WERI-Rb-1 (cell line): Measurements from ENCODE around the gene CAB39L.

ENCODE experiments used
- DNase-seq: peaks from one replicate; pipeline ENCODE4 v3.0.0-alpha.2; 2020
- H3K27ac ChIP-seq: fragments of 250-450 bp; sonication (Bioruptor Pico); 2 replicates; pipeline ENCODE4 v1.5.1; 2020; ENCODE audit warnings: mild to moderate bottlenecking, moderate library complexity
- H3K27me3 ChIP-seq: fragments of 250-450 bp; sonication (Bioruptor Pico); 2 replicates; pipeline ENCODE4 v1.5.1; 2021; ENCODE audit warnings: mild to moderate bottlenecking, low read depth, moderate library complexity; ENCODE audit not compliant: insufficient read depth, severe bottlenecking
- H3K36me3 ChIP-seq: fragments of 250-450 bp; sonication (Bioruptor Pico); 2 replicates; pipeline ENCODE4 v1.5.1; 2020; ENCODE audit warnings: mild to moderate bottlenecking, moderate library complexity
- H3K4me3 ChIP-seq: 2 replicates; pipeline ENCODE4 v1.5.1; 2011; ENCODE audit warnings: low read depth, mild to moderate bottlenecking, control low read depth, low read length
- H3K9me3 ChIP-seq: fragments of 250-450 bp; sonication (Bioruptor Pico); 2 replicates; pipeline ENCODE4 v1.5.1; 2021; ENCODE audit warnings: mild to moderate bottlenecking, moderate library complexity; ENCODE audit not compliant: severe bottlenecking
- TF ChIP-seq, protein P1 (sequence below): IDR thresholded peaks from 2 replicates; pipeline ENCODE4 v1.5.1; 2011; ENCODE audit warnings: low read depth, mild to moderate bottlenecking, control low read depth, inconsistent platforms, low read length

CAB39L gene

DNA sequence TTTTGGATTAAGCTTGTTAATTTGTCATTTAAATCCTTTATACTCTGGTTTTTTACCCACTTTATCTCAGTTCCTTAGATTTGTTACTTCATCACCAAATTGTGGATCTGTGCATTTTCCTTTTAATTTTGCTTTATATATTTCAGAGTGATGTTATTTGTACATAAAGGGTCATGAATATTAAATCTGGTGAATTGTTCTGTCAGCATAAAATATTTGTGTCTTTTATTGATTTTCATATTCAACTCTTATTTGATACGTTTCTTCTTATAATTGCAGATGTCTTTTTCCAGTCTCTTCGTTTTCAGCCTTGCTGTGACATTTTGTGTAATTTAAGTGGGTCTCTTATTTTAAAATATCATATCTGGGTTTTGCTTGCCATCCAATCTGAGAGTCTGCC is 4.9 kb upstream of the CAB39L start:
- no peaks in the 10 kb centered on the region for H3K36me3 ChIP-seq
- no peaks in the 10 kb centered on the region for H3K27me3 ChIP-seq
- no peaks in the 10 kb centered on the region for H3K9me3 ChIP-seq
- TF ChIP-seq, protein P1, sequence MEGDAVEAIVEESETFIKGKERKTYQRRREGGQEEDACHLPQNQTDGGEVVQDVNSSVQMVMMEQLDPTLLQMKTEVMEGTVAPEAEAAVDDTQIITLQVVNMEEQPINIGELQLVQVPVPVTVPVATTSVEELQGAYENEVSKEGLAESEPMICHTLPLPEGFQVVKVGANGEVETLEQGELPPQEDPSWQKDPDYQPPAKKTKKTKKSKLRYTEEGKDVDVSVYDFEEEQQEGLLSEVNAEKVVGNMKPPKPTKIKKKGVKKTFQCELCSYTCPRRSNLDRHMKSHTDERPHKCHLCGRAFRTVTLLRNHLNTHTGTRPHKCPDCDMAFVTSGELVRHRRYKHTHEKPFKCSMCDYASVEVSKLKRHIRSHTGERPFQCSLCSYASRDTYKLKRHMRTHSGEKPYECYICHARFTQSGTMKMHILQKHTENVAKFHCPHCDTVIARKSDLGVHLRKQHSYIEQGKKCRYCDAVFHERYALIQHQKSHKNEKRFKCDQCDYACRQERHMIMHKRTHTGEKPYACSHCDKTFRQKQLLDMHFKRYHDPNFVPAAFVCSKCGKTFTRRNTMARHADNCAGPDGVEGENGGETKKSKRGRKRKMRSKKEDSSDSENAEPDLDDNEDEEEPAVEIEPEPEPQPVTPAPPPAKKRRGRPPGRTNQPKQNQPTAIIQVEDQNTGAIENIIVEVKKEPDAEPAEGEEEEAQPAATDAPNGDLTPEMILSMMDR: no peak
- H3K27ac ChIP-seq: no peak overlapping the region
- H3K4me3 ChIP-seq: no peak overlapping the region
- DNase-seq: no peak

GRCh38 chr13:49446473-49446872 is 2.6 kb upstream of the CAB39L start:
- Histone ChIP-seq H3K27ac (no peak overlapping the region), H3K9me3 (no peaks in the 10 kb centered on the region), H3K4me3 (no peak overlapping the region), H3K27me3 (no peaks in the 10 kb centered on the region), H3K36me3 (no peaks in the 10 kb centered on the region)
- TF ChIP-seq, protein P1: no peak
- no peak for DNase-seq

DNA sequence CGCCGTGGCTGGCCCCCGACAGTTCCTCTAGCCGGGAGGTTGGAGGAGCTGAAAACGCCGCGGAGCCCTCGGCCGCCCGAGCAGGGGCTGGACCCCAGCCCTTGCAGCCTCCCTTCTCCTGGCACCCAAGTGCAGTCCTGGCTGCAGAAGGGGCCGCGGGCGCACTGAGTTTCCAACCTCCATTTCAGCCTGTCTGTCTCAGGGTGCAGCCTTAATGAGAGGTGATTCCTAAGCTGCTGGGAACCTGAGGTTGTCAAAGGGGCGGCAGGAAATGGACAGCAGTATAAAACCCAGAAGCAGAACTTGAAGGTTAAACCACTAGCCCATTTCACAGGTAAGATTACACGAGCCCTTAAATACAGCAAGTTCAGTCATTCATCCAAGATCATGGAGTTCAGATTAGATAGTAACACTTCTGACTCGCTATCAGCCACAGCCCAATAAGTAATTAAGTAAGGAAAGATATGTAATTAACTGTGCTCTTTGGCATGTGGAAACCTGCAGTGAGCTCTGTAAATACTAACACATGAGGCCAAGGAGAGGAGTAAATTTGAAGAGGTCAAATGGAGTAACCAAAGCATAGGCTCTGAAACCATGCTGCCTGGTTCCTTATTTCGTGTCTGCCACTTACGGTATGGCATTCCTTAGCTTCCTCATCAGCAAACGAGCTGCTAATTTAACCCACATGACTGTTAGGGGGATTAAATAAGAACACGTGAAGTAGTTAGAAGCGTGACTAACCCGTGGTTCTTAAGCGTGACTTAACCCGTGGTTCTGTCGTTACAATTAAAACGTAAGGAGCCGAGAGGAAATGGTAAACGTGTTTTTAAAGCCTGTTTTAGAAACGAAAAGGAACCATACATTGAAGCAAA is 896 bp upstream of the CAB39L start:
- H3K27me3 ChIP-seq: no peaks in the 10 kb centered on the region
- TF ChIP-seq, protein P1: no peak
- peak overlapping the region; percentile 58 for H3K4me3 ChIP-seq
- no peak for DNase-seq
- H3K9me3 ChIP-seq: no peaks in the 10 kb centered on the region
- no peaks in the 10 kb centered on the region for H3K36me3 ChIP-seq
- peak overlapping the region; percentile 75 for H3K27ac ChIP-seq

DNA sequence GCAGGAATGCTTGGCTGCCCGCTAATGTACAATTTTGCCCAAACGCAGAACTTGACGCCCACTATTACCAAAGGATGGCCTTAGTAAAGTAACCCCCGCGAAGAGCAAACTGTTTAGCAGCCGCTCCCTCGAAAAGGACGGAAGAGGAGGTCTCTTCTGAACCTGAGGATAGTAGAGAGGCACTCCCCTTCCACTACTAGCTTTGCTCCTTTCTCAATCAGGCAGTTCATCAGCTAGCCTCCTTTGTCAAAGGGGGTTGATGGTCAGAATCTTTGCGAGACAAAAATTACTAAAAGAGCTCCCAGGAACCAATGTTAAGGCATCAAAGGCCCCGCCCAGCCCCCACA is 534 bp downstream of the CAB39L start:
- peak overlapping the region; percentile 87 for H3K27ac ChIP-seq
- DNase-seq: no peak
- no peaks in the 10 kb centered on the region for H3K36me3 ChIP-seq
- no peaks in the 10 kb centered on the region for H3K27me3 ChIP-seq
- peak overlapping the region; percentile 58 for H3K4me3 ChIP-seq
- H3K9me3 ChIP-seq: no peaks in the 10 kb centered on the region
- TF ChIP-seq, protein P1: no peak

GRCh38 chr13:49441846-49442245 is 2.0 kb downstream of the CAB39L start:
- Histone ChIP-seq H3K4me3 (no peak overlapping the region), H3K27ac (no peak overlapping the region), H3K9me3 (no peaks in the 10 kb centered on the region), H3K36me3 (no peaks in the 10 kb centered on the region), H3K27me3 (no peaks in the 10 kb centered on the region)
- TF ChIP-seq, protein P1: no peak
- no peak for DNase-seq

DNA sequence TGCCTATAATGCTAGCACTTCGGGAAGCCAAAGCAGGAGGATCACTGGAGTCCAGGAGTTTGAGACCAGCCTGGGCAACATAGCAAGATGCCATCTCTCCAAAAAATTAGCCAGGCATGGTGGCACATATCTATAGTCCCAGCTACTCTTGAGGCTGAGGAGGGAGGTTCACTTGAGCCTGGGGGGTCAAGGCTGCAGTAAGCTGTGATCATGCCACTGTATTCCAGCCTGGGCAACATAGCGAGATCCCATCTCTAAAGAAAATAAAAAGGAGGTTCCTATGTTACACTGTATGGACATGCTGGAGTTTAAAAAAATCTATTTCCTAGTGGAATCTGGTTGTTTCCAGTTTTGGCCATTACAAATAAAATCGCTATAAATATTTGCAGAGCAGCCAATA is 2.6 kb downstream of the CAB39L start:
- Histone ChIP-seq H3K27me3 (no peaks in the 10 kb centered on the region), H3K4me3 (no peak overlapping the region), H3K9me3 (no peaks in the 10 kb centered on the region), H3K27ac (no peak overlapping the region), H3K36me3 (no peaks in the 10 kb centered on the region)
- TF ChIP-seq, protein P1: no peak
- no peak for DNase-seq
